HG02840 (cell line): Measurements from ENCODE around the gene KIF1C.

Experiments used
- ATAC-seq: cut with Tn5 transposase; IDR thresholded peaks from one replicate; pipeline ENCODE4 v1.9.1; 2021; ENCODE audit warnings: mild to moderate bottlenecking, moderate library complexity, moderate number of reproducible peaks; ENCODE audit not compliant: unreplicated experiment, low FRiP score

The KIF1C gene

DNA sequence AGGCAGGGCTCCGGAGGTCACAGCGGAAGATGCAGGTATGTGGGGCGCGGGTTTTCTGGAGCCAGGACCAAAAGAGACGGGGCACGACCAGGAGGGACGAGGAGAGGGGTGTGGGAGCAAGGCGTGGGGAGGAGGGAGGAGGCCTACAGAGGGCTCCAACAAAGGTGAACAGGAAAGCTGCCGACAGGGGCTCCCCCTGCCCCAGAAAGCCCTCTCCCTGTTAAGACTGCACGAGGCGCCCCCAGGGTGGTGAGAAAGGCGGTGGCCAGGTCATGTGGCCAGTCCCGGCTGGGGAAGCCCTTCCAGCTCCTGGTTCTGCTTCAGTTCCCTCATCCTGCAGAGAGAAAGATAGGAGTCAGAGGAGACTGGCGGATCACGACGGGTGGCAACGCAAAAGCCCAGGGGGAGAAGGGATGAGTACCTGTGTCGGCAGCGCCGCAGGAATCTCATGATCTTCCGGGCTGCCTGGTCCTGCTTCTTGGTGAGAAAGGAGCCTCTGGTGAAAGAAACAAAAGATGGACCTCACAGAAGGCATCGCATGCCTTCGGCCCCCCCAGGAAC is 29.2 kb upstream of the KIF1C start:
- no peak for ATAC-seq

DNA sequence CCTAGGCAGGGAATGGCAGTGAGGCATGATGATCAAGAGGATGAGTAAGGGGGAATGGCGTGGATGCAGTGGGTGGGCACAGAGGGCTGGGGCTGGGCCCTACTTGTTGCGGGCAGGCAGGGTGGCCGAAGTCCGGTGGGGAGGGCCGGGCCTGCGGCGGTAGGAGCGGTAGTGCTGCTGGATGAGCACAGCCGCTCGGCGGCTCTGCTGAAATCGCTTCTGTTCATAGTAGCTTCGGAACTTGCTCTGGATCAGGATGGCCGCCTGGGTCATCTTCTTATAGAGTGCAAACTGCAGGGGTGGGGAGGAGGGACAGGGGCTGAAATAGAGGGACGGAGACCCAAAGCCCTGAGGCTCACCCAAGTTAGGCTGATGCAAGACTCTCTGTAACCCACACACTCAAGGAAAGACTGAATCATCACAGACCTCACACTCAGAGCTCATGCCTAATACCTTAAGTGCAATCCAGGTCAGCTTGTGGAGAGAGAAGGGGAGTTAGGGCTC is 28.7 kb upstream of the KIF1C start:
- ATAC-seq = no peak

DNA sequence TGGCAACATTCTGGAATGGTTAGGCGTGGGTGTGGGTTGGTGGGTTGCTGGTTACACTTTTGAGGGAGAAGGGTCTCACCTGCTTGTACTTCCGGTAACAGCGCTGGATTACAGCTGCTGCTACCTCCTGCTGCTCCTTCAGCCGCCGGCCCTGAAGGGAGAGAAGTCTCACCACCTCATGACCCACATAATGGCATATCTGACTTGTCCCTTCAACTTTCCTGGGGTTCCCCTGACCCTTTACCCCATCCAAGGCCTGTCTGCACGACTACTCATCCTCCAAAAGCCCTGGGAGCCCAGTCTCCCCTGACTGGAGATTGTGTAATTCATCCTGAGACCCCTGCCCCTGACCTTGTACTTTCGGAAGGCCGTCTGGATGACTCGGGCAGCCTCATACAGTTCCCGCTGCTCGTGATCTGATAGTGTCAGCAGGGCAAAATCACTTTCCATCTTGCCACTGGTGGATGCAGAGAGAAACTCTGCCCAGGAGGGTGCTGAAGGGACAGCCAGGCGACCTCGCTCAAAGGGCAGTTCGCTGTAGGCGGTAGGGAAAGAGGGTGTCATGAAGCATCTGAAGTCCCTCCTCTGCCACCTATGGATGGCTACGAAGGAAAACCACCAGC is 28.1 kb upstream of the KIF1C start:
- ATAC-seq = no peak

DNA sequence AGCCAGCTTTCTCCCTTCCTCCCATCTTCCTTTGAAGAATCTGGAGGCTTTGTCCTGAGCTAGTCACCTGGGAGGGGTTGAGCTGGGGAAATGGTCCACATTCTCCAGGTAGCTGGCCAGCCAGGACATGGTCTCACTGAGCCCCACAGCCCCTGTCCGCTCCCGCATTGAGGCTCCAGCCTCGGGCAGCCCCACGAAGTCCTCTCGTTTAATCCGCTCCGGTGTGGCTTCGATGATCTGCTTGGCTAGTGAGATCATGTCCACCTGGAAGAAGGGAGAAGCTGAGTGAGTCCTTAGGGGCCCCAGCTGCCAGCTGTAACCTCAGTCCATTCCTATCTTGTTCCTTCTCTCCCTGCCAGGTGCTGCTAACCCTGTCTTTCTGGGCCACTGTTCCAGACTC is 27.5 kb upstream of the KIF1C start:
- ATAC-seq = no peak

DNA sequence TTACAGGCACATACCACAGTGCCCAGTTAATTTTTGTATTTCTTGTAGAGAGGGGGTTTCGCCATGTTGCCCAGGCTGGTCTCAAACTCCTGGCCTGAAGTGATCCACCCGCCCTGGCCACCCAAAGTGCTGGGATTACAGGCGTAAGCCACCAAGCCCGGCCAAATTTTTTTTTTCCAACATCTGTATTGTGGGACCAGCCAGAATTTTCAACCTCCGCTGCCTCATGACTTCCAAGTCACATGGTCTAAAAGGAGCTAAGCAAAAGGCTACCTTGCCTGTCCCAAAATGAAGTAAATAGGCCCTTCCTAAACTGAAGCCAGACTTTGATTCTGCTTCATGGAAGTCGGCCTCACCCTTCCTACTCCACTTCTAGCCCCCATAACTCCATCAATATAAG is 25.9 kb upstream of the KIF1C start:
- ATAC-seq = no peak

DNA sequence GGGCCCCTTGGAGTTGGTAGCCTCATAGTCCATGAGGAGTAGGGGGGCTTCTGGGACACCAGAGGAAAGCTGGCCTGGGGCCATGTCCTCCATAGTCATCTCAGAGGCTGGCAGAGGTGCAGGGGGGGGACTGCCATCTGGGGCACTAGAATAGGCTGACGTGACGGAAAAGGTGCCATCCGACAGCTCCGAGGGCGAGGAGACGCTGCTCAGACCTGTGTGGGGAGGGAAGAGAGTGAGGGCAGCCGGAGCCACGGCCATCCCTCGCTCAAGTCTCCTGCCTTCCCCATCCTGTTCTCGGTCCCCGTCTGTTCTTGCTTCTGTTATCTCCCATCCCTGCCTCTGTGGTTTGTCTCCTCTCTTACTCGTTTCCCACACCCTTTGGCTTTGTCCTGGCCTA is 25.4 kb upstream of the KIF1C start:
- no peak for ATAC-seq

DNA sequence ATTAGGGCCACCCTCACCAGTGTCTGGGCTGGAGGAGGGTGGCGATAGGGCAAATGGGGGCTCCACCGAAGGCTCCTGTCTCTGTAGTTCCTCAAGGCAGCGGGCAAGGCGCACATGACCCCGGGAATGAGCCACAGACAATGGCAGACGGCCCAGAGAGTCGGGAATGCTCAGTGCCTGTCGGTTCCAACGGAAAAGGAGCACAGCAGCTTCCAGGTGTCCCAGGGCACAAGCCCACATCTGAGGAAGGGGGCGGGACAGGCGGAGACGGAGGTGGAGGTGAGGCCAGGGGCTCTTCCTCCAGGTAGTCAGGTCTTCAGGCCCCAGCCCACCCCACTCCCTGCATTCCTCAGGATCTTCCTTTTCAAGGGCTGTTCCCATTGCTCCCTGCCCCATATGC is 25.0 kb upstream of the KIF1C start:
- ATAC-seq = no peak

DNA sequence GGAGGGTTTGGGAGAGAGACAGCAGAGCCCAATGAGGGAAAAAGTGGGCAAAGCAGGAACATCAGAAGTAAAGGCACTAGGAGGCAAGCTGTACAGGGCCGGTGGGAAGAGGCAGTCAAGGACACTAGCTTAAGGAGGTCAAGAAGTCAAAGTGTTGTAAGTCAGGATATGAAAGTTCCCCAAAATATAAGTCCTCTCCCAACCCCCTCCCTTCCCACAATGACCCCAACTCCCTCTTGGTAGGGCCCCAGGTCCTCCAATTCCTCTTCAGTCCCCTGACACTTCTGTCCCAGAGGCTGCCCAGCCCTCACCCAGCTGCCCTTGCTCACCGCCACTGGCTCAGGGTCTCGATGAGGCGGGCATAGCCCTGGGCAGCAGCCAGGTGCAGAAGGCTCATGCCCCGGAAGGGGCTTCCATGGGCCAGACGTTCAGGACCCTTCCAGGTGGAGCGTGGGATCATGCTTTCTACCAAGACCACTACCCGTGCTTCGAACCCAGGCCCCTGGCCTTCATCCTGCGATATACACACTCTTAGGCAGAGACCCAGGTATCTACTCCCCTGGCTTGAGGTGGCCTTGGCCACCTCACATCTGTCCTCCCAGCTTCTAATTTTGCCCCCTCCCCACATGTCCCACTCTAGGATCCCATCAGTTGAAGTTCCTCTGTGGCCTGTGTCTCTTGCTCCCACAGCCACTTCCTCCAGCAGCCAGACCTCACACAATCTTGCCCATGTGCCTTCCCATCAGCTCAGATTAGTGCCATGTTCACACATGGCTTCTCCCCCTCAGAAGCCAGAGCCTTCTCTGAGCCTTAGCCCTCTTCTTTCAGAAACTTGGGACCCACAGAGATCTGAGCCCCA is 24.3 kb upstream of the KIF1C start:
- no peak for ATAC-seq

DNA sequence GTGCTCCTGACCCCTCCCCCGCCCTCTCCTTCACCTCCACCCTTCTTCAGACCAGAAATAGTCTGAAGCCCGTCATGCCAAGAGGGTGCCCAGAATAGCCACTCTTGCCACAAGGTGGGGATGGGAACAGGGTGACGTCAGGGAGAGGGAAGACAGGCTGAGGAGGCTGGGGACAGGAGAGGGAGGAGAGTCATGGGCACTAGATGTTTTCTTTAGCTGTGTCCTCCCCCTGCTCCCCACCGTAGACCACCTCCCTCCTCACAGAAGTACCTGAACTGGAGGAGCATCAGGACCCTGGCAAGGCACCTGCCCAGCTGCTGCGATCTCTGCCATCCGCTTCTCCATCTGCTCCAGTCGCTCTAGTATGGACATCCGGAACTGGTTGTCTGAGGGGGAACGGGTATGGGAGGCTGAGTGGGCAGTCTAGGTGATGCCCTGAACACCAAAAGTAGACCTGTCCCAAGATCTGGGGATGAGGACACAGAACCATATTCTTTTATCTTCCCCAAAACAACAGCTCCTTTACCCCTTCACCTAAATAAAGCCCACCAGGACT is 23.6 kb upstream of the KIF1C start:
- no peak for ATAC-seq

DNA sequence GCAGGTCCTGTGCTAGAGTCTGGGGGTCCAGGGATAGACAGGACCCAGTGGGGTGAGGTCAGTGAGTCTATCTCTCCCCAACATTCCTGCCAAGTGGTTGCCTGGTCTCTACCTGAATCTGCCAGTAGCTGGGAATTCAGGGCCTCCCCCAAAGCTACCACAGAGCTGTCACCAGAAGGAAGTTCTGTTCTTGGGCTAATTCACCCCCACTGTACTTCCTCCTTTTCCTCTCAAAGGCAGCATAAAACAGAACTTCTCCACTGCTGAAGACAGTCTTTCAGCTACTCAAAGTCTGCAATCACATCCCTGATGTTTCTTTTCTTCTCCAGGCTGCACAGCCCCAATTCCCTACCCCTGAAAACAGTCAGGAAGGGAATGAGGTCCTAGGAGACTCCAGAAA is 19.0 kb upstream of the KIF1C start:
- no peak for ATAC-seq

DNA sequence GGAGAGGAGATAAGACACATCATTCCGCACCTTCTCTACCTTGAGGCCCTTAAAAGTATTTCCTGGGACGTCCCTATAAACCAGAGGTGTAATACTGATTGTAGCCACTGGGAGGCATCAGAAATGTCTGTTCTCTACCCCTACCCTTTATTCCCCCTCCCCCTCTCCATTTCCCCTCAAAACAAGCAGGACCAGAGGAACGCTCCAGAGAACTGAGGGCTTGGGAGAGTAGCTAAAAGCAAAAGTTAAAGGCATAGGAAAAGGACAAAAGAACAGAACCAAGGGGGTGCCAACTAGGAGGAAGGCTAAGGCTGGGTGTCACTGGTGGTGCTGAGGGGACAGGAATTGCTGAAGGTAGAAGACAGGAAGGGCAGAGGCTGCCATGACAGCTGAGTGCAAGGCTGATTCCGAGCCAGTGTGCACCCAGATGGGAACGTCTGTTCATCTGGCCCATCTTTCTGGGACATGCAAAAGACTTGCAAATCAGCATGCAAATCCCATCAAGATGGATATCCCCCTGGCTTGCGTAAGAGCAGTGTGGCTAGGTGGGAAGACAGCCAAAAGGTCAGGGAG is 17.0 kb upstream of the KIF1C start:
- ATAC-seq = no peak

DNA sequence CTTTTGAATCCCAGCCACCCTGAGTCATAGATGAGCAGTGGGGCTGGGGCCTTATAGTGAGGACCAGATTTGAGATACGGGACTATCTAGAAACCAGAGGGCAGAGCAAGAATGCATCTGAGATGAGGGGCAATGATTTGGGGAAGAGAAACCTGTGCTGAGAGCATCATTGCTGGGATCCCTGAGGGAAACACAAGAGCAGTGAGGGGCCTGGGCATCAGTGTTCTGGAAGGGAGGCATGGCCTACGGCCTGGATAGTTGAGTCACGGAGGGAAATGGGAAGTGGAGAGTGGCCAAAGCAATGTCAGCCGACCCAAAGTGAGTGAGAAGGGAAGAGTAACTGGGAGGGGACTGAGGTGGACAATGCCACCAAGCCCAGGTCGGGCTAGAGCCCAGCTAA is 15.4 kb upstream of the KIF1C start:
- ATAC-seq = no peak

DNA sequence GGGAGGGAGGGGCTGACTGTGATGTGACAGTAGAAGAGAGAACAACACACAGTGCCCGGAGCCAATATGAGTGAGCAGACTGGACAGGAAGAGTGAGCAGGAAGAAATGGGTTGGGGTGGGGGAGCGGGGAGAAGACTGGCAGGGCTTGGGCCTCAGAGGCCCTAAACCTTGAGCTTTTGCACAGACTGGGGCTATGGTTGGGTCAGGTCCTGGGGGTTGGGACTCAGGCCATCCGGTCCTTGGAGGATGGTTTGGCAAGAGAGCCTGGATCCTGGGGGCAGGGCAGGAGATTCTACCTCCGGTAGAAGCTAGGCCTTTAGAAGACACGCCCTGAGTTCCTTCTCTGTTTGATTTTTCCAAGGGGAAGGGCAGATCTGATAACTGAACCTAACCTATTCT is 11.3 kb upstream of the KIF1C start:
- no peak for ATAC-seq

DNA sequence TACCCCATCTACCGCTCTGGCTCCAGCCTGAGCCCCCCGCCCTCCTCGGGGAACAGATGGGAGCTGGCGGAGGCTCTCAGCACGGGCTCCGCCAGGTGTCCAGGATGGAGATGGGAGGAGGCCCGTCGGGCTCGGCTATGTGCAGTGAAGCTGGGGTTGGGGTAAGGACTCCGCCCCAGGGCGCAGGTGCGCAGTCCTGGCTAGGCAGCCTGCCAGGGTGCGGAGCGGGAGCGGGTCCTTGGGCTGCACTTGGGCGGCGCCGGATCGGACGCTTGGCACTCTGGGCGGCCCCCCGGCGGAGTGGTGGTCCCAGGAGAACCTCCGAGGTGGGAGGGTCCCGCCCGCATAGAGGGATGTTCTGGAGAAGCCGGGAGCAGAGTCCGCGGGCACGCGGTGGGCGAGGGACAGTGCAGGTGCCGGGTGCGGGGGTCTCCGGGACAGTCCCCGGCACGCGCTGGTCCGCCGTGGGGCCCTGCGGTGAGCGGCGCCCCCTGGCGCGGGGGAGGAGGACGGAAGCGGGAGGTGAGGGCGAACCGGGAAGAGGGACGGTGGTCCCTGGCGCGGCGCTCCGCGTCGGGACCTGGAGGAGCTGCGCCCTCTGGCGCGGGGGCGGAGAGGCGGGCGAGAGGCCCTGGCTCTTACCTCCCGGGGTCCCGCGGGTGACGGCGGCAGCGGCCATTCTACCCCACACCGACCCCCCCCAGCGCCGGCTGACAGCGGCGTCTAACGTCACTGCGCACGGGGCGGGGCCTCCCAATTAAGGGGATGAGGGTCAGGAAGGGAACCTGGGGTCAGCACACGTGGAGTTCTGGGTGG is 10.6 kb upstream of the KIF1C start, which contains the start of gene CAMTA2:
Gene CAMTA2, minus strand, starts transcription at position 725 of the 816 bp plus-strand sequence. CDS start 1,453 bp downstream, outside the sequence.
- ATAC-seq = peak; percentile 65

DNA sequence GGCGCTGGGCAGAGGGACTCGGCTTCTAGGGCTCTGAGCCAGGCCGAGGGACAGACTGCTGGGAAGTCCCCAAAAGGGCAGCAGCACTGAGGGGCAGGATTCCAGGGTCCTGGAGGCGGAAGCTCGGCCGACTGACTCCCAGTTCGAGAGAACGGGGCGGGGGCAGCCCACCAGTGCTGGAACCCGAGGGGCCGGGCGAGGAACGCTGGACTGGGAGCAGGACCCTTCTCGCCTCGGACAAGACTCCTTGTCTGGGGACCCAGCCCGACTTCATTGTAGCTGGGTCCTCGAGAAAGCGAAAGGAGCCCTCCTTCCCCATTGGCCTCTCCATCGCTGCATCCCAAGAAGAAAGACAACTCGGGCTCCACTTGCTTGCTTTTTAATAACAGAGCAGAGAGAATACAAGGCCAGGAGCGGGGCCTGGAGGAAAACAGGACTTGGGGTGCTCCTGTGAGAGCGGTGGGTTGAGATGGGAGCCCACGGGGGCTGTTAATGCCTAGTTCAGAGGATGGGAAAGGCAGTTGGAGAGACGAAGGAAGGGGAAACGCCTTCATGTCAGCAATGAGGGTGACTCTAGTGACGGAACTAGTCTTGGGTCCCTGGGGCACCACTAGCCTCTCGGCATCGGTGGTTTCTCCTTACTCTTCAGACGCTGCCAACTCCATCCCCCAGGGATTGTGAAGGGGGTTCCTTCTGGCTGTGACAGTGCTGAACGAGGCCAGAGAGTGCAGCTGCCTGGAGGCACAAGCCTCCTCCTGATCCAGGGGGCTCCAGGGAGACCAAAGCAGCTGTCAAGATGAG is 9.8 kb upstream of the KIF1C start:
- ATAC-seq = no peak

DNA sequence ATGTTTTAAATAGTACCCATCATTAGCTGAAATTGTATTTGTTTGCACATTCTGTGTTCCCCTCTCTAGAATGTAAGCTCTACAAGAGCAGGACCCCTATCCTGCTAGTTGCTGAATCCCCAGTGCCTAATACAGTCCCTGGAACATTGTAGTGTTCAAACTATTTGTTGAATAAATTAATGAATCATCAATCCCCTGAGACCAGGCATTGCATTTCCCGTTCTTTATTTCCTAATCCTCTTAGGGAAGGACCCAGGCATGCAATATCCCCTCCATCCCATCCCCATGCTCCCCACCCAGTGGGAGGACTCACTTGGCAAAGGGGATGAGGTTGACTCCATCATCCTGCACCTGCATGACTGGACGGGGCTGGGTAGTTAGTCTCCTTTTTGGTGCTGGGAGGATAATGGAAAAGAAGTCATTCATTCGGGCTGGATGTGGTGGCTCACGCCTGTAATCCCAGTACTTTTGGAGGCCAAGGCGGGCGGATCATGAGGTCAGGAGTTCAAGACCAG is 3.6 kb upstream of the KIF1C start:
- ATAC-seq = no peak

DNA sequence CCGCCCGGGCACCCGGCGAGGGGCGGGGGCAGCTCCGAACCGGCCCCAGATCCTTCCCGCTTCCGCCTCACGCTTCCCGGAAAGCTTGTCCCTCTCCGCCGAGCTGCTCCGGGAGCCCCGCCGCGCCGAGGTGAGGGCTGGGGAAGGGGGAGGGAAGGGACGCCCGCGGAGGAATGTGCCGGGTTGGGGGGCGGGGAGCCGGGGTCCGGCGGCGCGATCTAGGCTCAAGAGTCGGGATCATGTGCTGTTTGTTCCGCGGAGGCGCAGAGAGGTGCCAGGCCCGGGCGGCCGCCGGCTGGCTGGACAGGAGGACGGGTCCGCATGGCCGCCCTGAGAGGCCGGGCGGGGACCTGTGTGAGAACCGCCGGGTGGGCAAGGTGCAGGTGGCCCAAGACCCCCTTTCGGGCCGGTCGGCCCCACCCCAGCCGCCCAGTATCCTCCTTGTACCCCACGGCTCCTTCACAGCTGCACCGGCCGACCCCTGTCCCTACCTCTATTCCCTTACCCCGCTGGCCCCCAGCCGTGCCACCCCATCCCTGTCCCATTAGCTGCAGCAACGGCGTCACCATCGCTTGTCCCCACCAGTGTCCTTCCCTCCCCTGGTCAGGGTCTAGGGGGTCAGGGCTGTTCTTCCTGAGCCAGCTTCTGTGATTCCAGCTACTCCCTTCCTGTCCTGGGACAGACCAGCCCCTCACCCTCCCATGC is 429 bp downstream of the KIF1C start:
- peak; percentile 14 for ATAC-seq

DNA sequence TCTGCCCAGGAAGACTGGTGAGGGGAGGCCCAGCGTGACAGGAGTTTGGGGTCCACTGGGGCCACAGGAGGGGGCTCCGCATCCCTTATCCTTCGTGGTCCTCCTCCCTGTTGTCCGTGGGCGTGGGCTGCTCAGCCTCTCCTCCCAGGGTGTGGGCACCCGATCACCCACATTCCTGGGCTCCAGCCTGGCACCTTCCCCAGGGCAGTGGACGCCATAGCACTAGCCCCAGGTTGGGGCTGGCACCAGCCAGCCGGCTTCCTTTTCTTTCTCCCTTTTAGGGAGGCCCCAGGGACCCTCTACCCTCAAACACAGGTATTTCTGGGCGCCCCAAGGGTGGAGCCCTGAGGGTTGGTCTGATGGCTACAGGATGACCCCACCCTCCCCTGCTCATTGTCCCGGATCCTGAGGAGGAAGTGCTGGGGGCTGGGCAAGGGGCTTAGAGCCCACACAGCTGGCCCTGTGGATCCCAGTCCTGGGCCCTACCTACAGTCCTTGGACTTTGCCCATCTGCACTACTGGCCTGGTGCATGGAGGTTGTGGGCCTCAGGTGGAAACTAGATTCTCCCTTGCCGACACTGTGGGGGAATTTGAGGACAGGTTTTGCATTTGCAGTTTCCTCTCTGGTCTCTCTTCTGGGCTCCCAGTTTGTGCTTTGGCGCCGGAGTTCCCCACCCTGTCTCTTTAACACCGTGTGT is 1.1 kb downstream of the KIF1C start:
- ATAC-seq = no peak
